Measurements from ENCODE around the gene BACE1-AS. TPM values are rescaled to one million over a fixed set of nuclear protein-coding genes. Genes with fewer than 3 reads are reported as not detected.

BACE1-AS gene
- total and polyA plus RNA-seq, 2 of the 8 experiments (the other 6 are each of a cell fraction or from before 2014, with no cell fraction given): 14.9 to 17.4 TPM

GRCh38 chr11:117314840-117315239 lies 23.7 kb downstream of the BACE1-AS start (continued):
- TF ChIP-seq ASH2L (IDR thresholded peaks at IDR 0.05; ENCODE audit: low read length): no peak
- no peak for TF ChIP-seq CHD2 (IDR thresholded peaks at IDR 0.05; ENCODE audit: low read length)
- TF ChIP-seq TAF1 (IDR thresholded peaks at IDR 0.05; ENCODE audit: low read depth, low read length): no peak
- no peak for TF ChIP-seq RFX5 (IDR thresholded peaks at IDR 0.05; ENCODE audit: borderline replicate concordance, low read depth, low read length)
